DND-41 (cell line): Measurements from ENCODE around the gene MSL2.
"Not testable (repeated sequence)": the region's sequence is repeated elsewhere in the genome, so short reads cannot be mapped to it uniquely, and the experiment has no call there.

Experiments
- ATAC-seq: fragments of 200-7000 bp; cut with Tn5 transposase; 3 replicates; pipeline ENCODE4 v1.9.1; 2021; ENCODE audit warnings: low read depth; ENCODE audit not compliant: insufficient read depth
- DNase-seq: peaks from one replicate; pipeline ENCODE4 v3.0.0-alpha.2; 2020
- H2AFZ ChIP-seq: 2 replicates; pipeline ENCODE4 v1.6.0; 2012; ENCODE audit warnings: low read depth, low read length
- H3K27ac ChIP-seq: 2 replicates; pipeline ENCODE4 v1.5.1; 2012; ENCODE audit warnings: low read length, inconsistent platforms
- H3K27me3 ChIP-seq: fragments of 200-600 bp; sonication (generic); 2 replicates; pipeline ENCODE4 v1.6.0; 2012; ENCODE audit warnings: low read length, mild to moderate bottlenecking, inconsistent platforms; ENCODE audit not compliant: insufficient read depth, poor library complexity
- H3K36me3 ChIP-seq: 2 replicates; pipeline ENCODE4 v1.5.1; 2012; ENCODE audit warnings: low read length, inconsistent platforms; ENCODE audit not compliant: insufficient read depth
- H3K4me1 ChIP-seq: 2 replicates; pipeline ENCODE4 v1.5.1; 2012; ENCODE audit warnings: mild to moderate bottlenecking, low read length; ENCODE audit not compliant: insufficient read depth
- H3K4me2 ChIP-seq: 2 replicates; pipeline ENCODE4 v1.6.0; 2012; ENCODE audit warnings: mild to moderate bottlenecking, moderate library complexity, low read length, inconsistent platforms; ENCODE audit not compliant: insufficient read depth
- H3K4me3 ChIP-seq, 2 experiments: fragments of 200-600 bp in 1 of 2; shearing (Covaris generic) in 1 of 2; 2 replicates each; pipeline ENCODE4 v1.5.1; 2012 to 2016; ENCODE audit warnings: inconsistent platforms in 2 of 2, low read length in 2 of 2, mild to moderate bottlenecking in 2 of 2, low read depth in 1 of 2, moderate library complexity in 1 of 2
- H3K79me2 ChIP-seq: 2 replicates; pipeline ENCODE4 v1.6.0; 2012; ENCODE audit warnings: low read length, inconsistent platforms; ENCODE audit not compliant: insufficient read depth
- H3K9ac ChIP-seq: 2 replicates; pipeline ENCODE4 v1.6.0; 2012; ENCODE audit warnings: low read depth, mild to moderate bottlenecking, inconsistent platforms, low read length, moderate library complexity
- H3K9me3 ChIP-seq: 2 replicates; pipeline ENCODE4 v1.5.1; 2012; ENCODE audit warnings: low read length, moderate library complexity, mild to moderate bottlenecking, inconsistent platforms; ENCODE audit not compliant: insufficient read depth, severe bottlenecking
- H4K20me1 ChIP-seq: 2 replicates; pipeline ENCODE4 v1.6.0; 2012; ENCODE audit warnings: low read length; ENCODE audit not compliant: insufficient read depth
- CTCF ChIP-seq: IDR thresholded peaks from 2 replicates; pipeline ENCODE4 v1.5.1; 2012; ENCODE audit warnings: borderline replicate concordance, low read length, moderate library complexity, mild to moderate bottlenecking; ENCODE audit not compliant: poor library complexity, severe bottlenecking; ENCODE audit errors: extremely low read depth
- EZH2 ChIP-seq: IDR thresholded peaks from 3 replicates; pipeline ENCODE4 v1.6.1; 2012; ENCODE audit warnings: borderline replicate concordance, low read depth, mild to moderate bottlenecking, moderate library complexity, low read length, inconsistent platforms; ENCODE audit not compliant: severe bottlenecking

MSL2 gene

GRCh38 chr3:136235545-136235944 is 39.4 kb upstream of the MSL2 start:
- H2AFZ ChIP-seq, result no peak overlapping the region
- H3K27ac ChIP-seq, result no peak overlapping the region
- DNase-seq (no peak), ATAC-seq (no peak)
- no peak for TF ChIP-seq EZH2
- H3K4me2 ChIP-seq, result no peak overlapping the region
- no peaks in the 10 kb centered on the region for H3K9me3 ChIP-seq
- no peak overlapping the region for H3K9ac ChIP-seq
- no peaks in the 10 kb centered on the region for H3K79me2 ChIP-seq
- H3K27me3 ChIP-seq, result no peaks in the 10 kb centered on the region
- H3K4me3 ChIP-seq, result no peak overlapping the region
- no peaks in the 10 kb centered on the region for H4K20me1 ChIP-seq
- no peaks in the 10 kb centered on the region for H3K36me3 ChIP-seq
- H3K4me1 ChIP-seq, result no peaks in the 10 kb centered on the region

- TF ChIP-seq CTCF (no peak), EZH2 (no peak)
- Histone ChIP-seq H3K4me3 (no peak overlapping the region), H3K79me2 (no peaks in the 10 kb centered on the region), H3K36me3 (no peaks in the 10 kb centered on the region), H3K27ac (no peak overlapping the region), H2AFZ (no peak overlapping the region; the same call in 1 of the 2 replicates), H4K20me1 (no peaks in the 10 kb centered on the region), H3K27me3 (no peaks in the 10 kb centered on the region), H3K9me3 (no peaks in the 10 kb centered on the region), H3K4me1 (no peaks in the 10 kb centered on the region), H3K4me2 (no peak overlapping the region), H3K9ac (no peak overlapping the region)
- DNase-seq (no peak), ATAC-seq (no peak)
These were observed 36.3 kb upstream of the MSL2 start for GRCh38 chr3:136232413-136232812.

GRCh38 chr3:136222746-136223145 is 26.6 kb upstream of the MSL2 start:
- not testable (repeated sequence) for H3K4me3 ChIP-seq, ATAC-seq, H3K9ac ChIP-seq, H4K20me1 ChIP-seq, H3K4me2 ChIP-seq, H3K4me1 ChIP-seq, H3K36me3 ChIP-seq, H3K9me3 ChIP-seq, H3K79me2 ChIP-seq, H2AFZ ChIP-seq, H3K27ac ChIP-seq, H3K27me3 ChIP-seq, DNase-seq

- Histone ChIP-seq H2AFZ (no peak overlapping the region; the same call in 1 of the 2 replicates), H3K4me2 (no peak overlapping the region), H4K20me1 (no peaks in the 10 kb centered on the region), H3K4me3 (no peak overlapping the region), H3K27me3 (no peaks in the 10 kb centered on the region), H3K27ac (no peak overlapping the region), H3K36me3 (no peaks in the 10 kb centered on the region), H3K9me3 (no peaks in the 10 kb centered on the region), H3K79me2 (no peaks in the 10 kb centered on the region), H3K4me1 (no peaks in the 10 kb centered on the region), H3K9ac (no peak overlapping the region)
- ATAC-seq, result no peak
- TF ChIP-seq CTCF, result no peak
- no peak for DNase-seq
These were observed 15.4 kb upstream of the MSL2 start for GRCh38 chr3:136211547-136211946.

- H3K4me2 ChIP-seq, result no peak overlapping the region
- no peak overlapping the region for H3K27ac ChIP-seq
- no peak overlapping the region for H3K4me3 ChIP-seq
- no peaks in the 10 kb centered on the region for H3K27me3 ChIP-seq
- H3K9me3 ChIP-seq, result no peaks in the 10 kb centered on the region
- ATAC-seq (no peak), DNase-seq (no peak)
- H3K4me1 ChIP-seq, result no peaks in the 10 kb centered on the region
- H3K79me2 ChIP-seq, result no peaks in the 10 kb centered on the region
- TF ChIP-seq CTCF, result no peak
- no peak for TF ChIP-seq EZH2
- no peaks in the 10 kb centered on the region for H3K36me3 ChIP-seq
- H2AFZ ChIP-seq, result no peak overlapping the region
- no peaks in the 10 kb centered on the region for H4K20me1 ChIP-seq
- H3K9ac ChIP-seq, result no peak overlapping the region
These were observed 13.8 kb upstream of the MSL2 start for GRCh38 chr3:136209921-136210320.
